Left ventricle myocardium inferior (tissue), 1 donor: ENCODE data around the gene WNT11. TPM values are rescaled to one million over a fixed set of nuclear protein-coding genes. Genes with fewer than 3 reads are reported as not detected.

Experiments used
- DNase-seq: peaks from one replicate; pipeline ENCODE4 v3.0.0-alpha.2; 2020
- H3K27ac ChIP-seq: fragments of 200-600 bp; replicated peaks from 2 replicates; pipeline ENCODE4 v1.8.0; 2021
- H3K27me3 ChIP-seq: fragments of 200-600 bp; 2 replicates; pipeline ENCODE4 v1.8.0; 2021; ENCODE audit warnings: low read depth
- H3K36me3 ChIP-seq: fragments of 200-600 bp; 2 replicates; pipeline ENCODE4 v1.8.0; 2021
- H3K4me1 ChIP-seq: fragments of 200-600 bp; 2 replicates; pipeline ENCODE4 v1.8.0; 2021
- H3K4me3 ChIP-seq: fragments of 200-600 bp; 2 replicates; pipeline ENCODE4 v1.8.0; 2021; ENCODE audit warnings: mild to moderate bottlenecking, moderate library complexity
- H3K9me3 ChIP-seq: fragments of 200-600 bp; replicated peaks from 2 replicates; pipeline ENCODE4 v1.8.0; 2021
- CTCF ChIP-seq: fragments of 200-600 bp; IDR thresholded peaks from 2 replicates; pipeline ENCODE4 v1.8.0; 2021; ENCODE audit warnings: antibody characterized with exemption, mild to moderate bottlenecking, borderline replicate concordance
- intact Hi-C: fragments of 100-400 bp; cut with micrococcal nuclease; formaldehyde crosslinking; loops from one replicate; pipeline ENCODE4 v1.11.0; 2022
- total RNA-seq: library from RNA; stranded (reverse); fragmentation: NEBNext Ultra II Directional; extraction: Animal tissue kit (Norgen Biotek cat#: 25700); gene quantifications from one replicate; pipeline ENCODE4 v1.2.1, GENCODE V29; 2021
- donor health status: DM: no; HTN: yes; CAD: no; lungs with severe emphysema.

The WNT11 gene
- total RNA-seq, 1 donor from 2014 or later, result 22.7 TPM

- no peak overlapping the region for H3K4me3 ChIP-seq
- intact Hi-C loops, result no loop called here
- no peak for DNase-seq
- TF ChIP-seq CTCF, result no peak
- no peaks in the 10 kb centered on the region for H3K4me1 ChIP-seq
- H3K27me3 ChIP-seq, result no peaks in the 10 kb centered on the region
- no peaks in the 10 kb centered on the region for H3K36me3 ChIP-seq
- no peaks in the 10 kb centered on the region for H3K9me3 ChIP-seq
- no peak overlapping the region for H3K27ac ChIP-seq
Observed at GRCh38 chr11:76175783-76176182, 30.5 kb downstream of the WNT11 start.

- no peaks in the 10 kb centered on the region for H3K36me3 ChIP-seq
- H3K9me3 ChIP-seq, result no peaks in the 10 kb centered on the region
- H3K27me3 ChIP-seq, result no peaks in the 10 kb centered on the region
- H3K4me1 ChIP-seq, result no peaks in the 10 kb centered on the region
- H3K4me3 ChIP-seq, result no peak overlapping the region
- intact Hi-C loops, result no loop called here
- no peak for TF ChIP-seq CTCF
- DNase-seq, result no peak
- no peak overlapping the region for H3K27ac ChIP-seq
Observed at GRCh38 chr11:76174330-76174729, 32.0 kb downstream of the WNT11 start.

- intact Hi-C loops, result no loop called here
- no peak for DNase-seq
- no peak overlapping the region for H3K27ac ChIP-seq
- no peaks in the 10 kb centered on the region for H3K27me3 ChIP-seq
- no peaks in the 10 kb centered on the region for H3K9me3 ChIP-seq
- H3K4me3 ChIP-seq, result no peak overlapping the region
- H3K36me3 ChIP-seq, result no peaks in the 10 kb centered on the region
- TF ChIP-seq CTCF, result no peak
- H3K4me1 ChIP-seq, result no peaks in the 10 kb centered on the region
Observed at GRCh38 chr11:76173663-76174062, 32.6 kb downstream of the WNT11 start.

- Histone ChIP-seq H3K4me3 (no peak overlapping the region), H3K4me1 (no peaks in the 10 kb centered on the region), H3K9me3 (no peaks in the 10 kb centered on the region), H3K36me3 (no peaks in the 10 kb centered on the region), H3K27me3 (no peaks in the 10 kb centered on the region), H3K27ac (no peak overlapping the region)
- intact Hi-C loops, result no loop called here
- no peak for TF ChIP-seq CTCF
- no peak for DNase-seq
Observed at GRCh38 chr11:76172583-76172982, 33.7 kb downstream of the WNT11 start.

GRCh38 chr11:76170468-76170867 is 35.8 kb downstream of the WNT11 start:
- intact Hi-C loops, result no loop called here
- no peak for TF ChIP-seq CTCF
- no peak for DNase-seq
- H3K4me1 ChIP-seq, result no peaks in the 10 kb centered on the region
- no peaks in the 10 kb centered on the region for H3K9me3 ChIP-seq
- H3K4me3 ChIP-seq, result no peak overlapping the region
- H3K27me3 ChIP-seq, result no peaks in the 10 kb centered on the region
- H3K27ac ChIP-seq, result no peak overlapping the region
- H3K36me3 ChIP-seq, result no peaks in the 10 kb centered on the region

- Histone ChIP-seq H3K9me3 (no peaks in the 10 kb centered on the region), H3K27ac (no peak overlapping the region), H3K36me3 (no peaks in the 10 kb centered on the region), H3K4me3 (no peak overlapping the region), H3K4me1 (no peaks in the 10 kb centered on the region), H3K27me3 (no peaks in the 10 kb centered on the region)
- intact Hi-C loops, result no loop called here
- TF ChIP-seq CTCF, result no peak
- DNase-seq, result no peak
Observed at GRCh38 chr11:76169473-76169896, 36.8 kb downstream of the WNT11 start.
